ENCODE measurements around the gene PTAFR.

The PTAFR gene

GRCh38 chr1:28176492-28177470 lies at the start of gene PTAFR:
PTAFR (minus strand) TSS chr1:28176690; CDS start chr1:28151021, 25,669 bp downstream.
- ATAC-seq, result no peak
- TF ChIP-seq PPARA (CRISPR knock-in tag; IDR thresholded peaks at IDR 0.05; ENCODE audit: borderline replicate concordance) (no peak), SNAI2 (CRISPR knock-in tag; IDR thresholded peaks at IDR 0.05) (no peak), ESRRG (CRISPR knock-in tag; IDR thresholded peaks at IDR 0.05) (no peak), ZC3H10 (CRISPR knock-in tag; IDR thresholded peaks at IDR 0.05) (no peak)

GRCh38 chr1:28213315-28213714 lies 36.8 kb upstream of the PTAFR start:
- no peak for TF ChIP-seq CREB5 (CRISPR knock-in tag; IDR thresholded peaks at IDR 0.05; ENCODE audit: low read depth)
- no peak for TF ChIP-seq TOX (CRISPR knock-in tag; IDR thresholded peaks at IDR 0.05; ENCODE audit: borderline replicate concordance)
- no peak for TF ChIP-seq BACH2 (CRISPR knock-in tag; IDR thresholded peaks at IDR 0.05; ENCODE audit: borderline replicate concordance)
- TF ChIP-seq GLIS3 (CRISPR knock-in tag; IDR thresholded peaks at IDR 0.05), result no peak
- TF ChIP-seq POU6F1 (CRISPR knock-in tag; IDR thresholded peaks at IDR 0.05; ENCODE audit: borderline replicate concordance, low read depth), result no peak
- no peak for TF ChIP-seq RARB (CRISPR knock-in tag; IDR thresholded peaks at IDR 0.05)
- TF ChIP-seq PATZ1 (CRISPR knock-in tag; IDR thresholded peaks at IDR 0.05; ENCODE audit: borderline replicate concordance), result no peak
- TF ChIP-seq ESRRG (CRISPR knock-in tag; IDR thresholded peaks at IDR 0.05), result no peak
- no peak for TF ChIP-seq CSDC2 (CRISPR knock-in tag; IDR thresholded peaks at IDR 0.05)
- no peak for TF ChIP-seq OSR1 (CRISPR knock-in tag; IDR thresholded peaks at IDR 0.05)
- TF ChIP-seq ZFP30 (CRISPR knock-in tag; IDR thresholded peaks at IDR 0.05), result no peak
- no peak for TF ChIP-seq TSHZ2 (CRISPR knock-in tag; IDR thresholded peaks at IDR 0.05)
- TF ChIP-seq TCF4 (CRISPR knock-in tag; IDR thresholded peaks at IDR 0.05; ENCODE audit: borderline replicate concordance), result no peak
- TF ChIP-seq CSRNP3 (CRISPR knock-in tag; IDR thresholded peaks at IDR 0.05), result no peak
- no peak for TF ChIP-seq ZNF70 (CRISPR knock-in tag; IDR thresholded peaks at IDR 0.05)
- no peak for TF ChIP-seq SNAI2 (CRISPR knock-in tag; IDR thresholded peaks at IDR 0.05)
- no peak for TF ChIP-seq ZC3H10 (CRISPR knock-in tag; IDR thresholded peaks at IDR 0.05)
- no peak for ATAC-seq

GRCh38 chr1:28209700-28210099 lies 33.2 kb upstream of the PTAFR start:
- no peak for ATAC-seq
- TF ChIP-seq ZFP3 (CRISPR knock-in tag; IDR thresholded peaks at IDR 0.05) (no peak), ZC3H10 (CRISPR knock-in tag; IDR thresholded peaks at IDR 0.05) (no peak), TCF4 (CRISPR knock-in tag; IDR thresholded peaks at IDR 0.05; ENCODE audit: borderline replicate concordance) (no peak), ESRRG (CRISPR knock-in tag; IDR thresholded peaks at IDR 0.05) (no peak), ZNF565 (CRISPR knock-in tag; conservative IDR thresholded peaks at IDR 0.05; ENCODE audit: low read depth) (no peak), CSRNP3 (CRISPR knock-in tag; IDR thresholded peaks at IDR 0.05) (no peak), GLIS3 (CRISPR knock-in tag; IDR thresholded peaks at IDR 0.05) (no peak), POU6F1 (CRISPR knock-in tag; IDR thresholded peaks at IDR 0.05; ENCODE audit: borderline replicate concordance, low read depth) (no peak), RARB (CRISPR knock-in tag; IDR thresholded peaks at IDR 0.05) (no peak), ZNF70 (CRISPR knock-in tag; IDR thresholded peaks at IDR 0.05) (no peak)

All from SK-N-SH treated with all-trans-retinoic acid at 6 μM for 48 hours (cell line).